HepG2 (cell line): Measurements from ENCODE around the gene SMIM20. TPM values are rescaled to one million over a fixed set of nuclear protein-coding genes. Genes with fewer than 3 reads are reported as not detected.

Source experiments
- ATAD3A ChIP-seq: sonication (generic); formaldehyde crosslinking; IDR thresholded peaks from 2 replicates; pipeline ENCODE4 v1.4.0; 2020; ENCODE audit warnings: missing genetic modification reagents
- ATF7 ChIP-seq, 2 experiments: fragments of 450-650 bp in 1 of 2; sonication (generic) in 1 of 2; formaldehyde crosslinking in 1 of 2; IDR thresholded peaks; 2 replicates each; pipeline versions ENCODE4 v1.4.0 to v1.6.1; 2016 to 2020; ENCODE audit warnings: antibody characterized with exemption in 1 of 2, mild to moderate bottlenecking in 1 of 2, missing genetic modification reagents in 1 of 2
- ATF7-NPFF ChIP-seq: sonication (generic); formaldehyde crosslinking; IDR thresholded peaks from 2 replicates; pipeline ENCODE4 v1.8.1; 2023; ENCODE audit warnings: mild to moderate bottlenecking, low read depth, missing genetic modification reagents, moderate library complexity
- BRCA1 ChIP-seq: sonication (generic); formaldehyde crosslinking; IDR thresholded peaks from 2 replicates; pipeline ENCODE4 v1.4.0; 2020; ENCODE audit warnings: missing genetic modification reagents
- ISX ChIP-seq: sonication (generic); formaldehyde crosslinking; conservative IDR thresholded peaks from 2 replicates; pipeline ENCODE4 v1.5.0; 2020; ENCODE audit warnings: missing genetic modification reagents
- JARID2 ChIP-seq: sonication (generic); formaldehyde crosslinking; IDR thresholded peaks from 2 replicates; pipeline ENCODE4 v1.8.1; 2023; ENCODE audit warnings: missing genetic modification reagents, inconsistent platforms; ENCODE audit not compliant: insufficient replicate concordance
- MED13 ChIP-seq: sonication (generic); formaldehyde crosslinking; IDR thresholded peaks from 2 replicates; pipeline ENCODE4 v1.5.0; 2020; ENCODE audit warnings: missing genetic modification reagents
- NR2F2 ChIP-seq: IDR thresholded peaks from 2 replicates; pipeline ENCODE4 v1.6.1; 2012; ENCODE audit warnings: low read depth, inconsistent platforms, borderline replicate concordance
- PCBP2 ChIP-seq: fragments of 200-400 bp; formaldehyde crosslinking; optimal IDR thresholded peaks from 2 replicates; pipeline ENCODE3; 2018; ENCODE audit warnings: low read length, low read depth; ENCODE audit not compliant: poor library complexity, severe bottlenecking
- RFX1 ChIP-seq: fragments of 450-650 bp; IDR thresholded peaks from 2 replicates; pipeline ENCODE4 v1.6.1; 2017
- RFXAP ChIP-seq: sonication (generic); formaldehyde crosslinking; IDR thresholded peaks from 2 replicates; pipeline ENCODE4 v1.4.0; 2020; ENCODE audit warnings: missing genetic modification reagents, borderline replicate concordance
- TSC22D2 ChIP-seq: sonication (generic); formaldehyde crosslinking; IDR thresholded peaks from 2 replicates; pipeline ENCODE4 v1.5.1; 2020; ENCODE audit warnings: missing genetic modification reagents, mild to moderate bottlenecking, borderline replicate concordance
- ZNF274 ChIP-seq: sonication (generic); formaldehyde crosslinking; IDR thresholded peaks from 2 replicates; pipeline ENCODE4 v1.5.1; 2020; ENCODE audit warnings: mild to moderate bottlenecking, missing genetic modification reagents
- polyA plus RNA-seq, 8 experiments: library from polyadenylated mRNA; depleted of rRNA in 3 of 8; stranded (reverse) in 7 of 8; unstranded in 1 of 8; fragments of >200 nt; fragmentation: Illumina TruSeq in 4 of 8; extraction: Trizol in 4 of 8; gene quantifications; 2 replicates each; pipeline versions ENCODE4 v1.2.1 to v1.2.3, GENCODE V29; 2011 to 2016; ENCODE audit warnings: low read depth in 4 of 8, missing spikeins in 1 of 8, mixed read lengths in 1 of 8; ENCODE audit not compliant: insufficient read depth in 1 of 8
- total RNA-seq, 5 experiments: library from RNA; depleted of rRNA; stranded (reverse); fragments of >200 nt; fragmentation: Illumina TruSeq; extraction: Trizol; gene quantifications; 2 replicates each; pipeline ENCODE4 v1.2.3, GENCODE V29; 2016; ENCODE audit warnings: low read depth in 1 of 5
- TF ChIP-seq, protein P1 (sequence below): fragments of 450-650 bp; IDR thresholded peaks from 2 replicates; pipeline ENCODE4 v1.6.1; 2017
- TF ChIP-seq, protein P2 (sequence below): sonication (generic); formaldehyde crosslinking; IDR thresholded peaks from 2 replicates; pipeline ENCODE4 v1.5.0; 2020; ENCODE audit warnings: mild to moderate bottlenecking, missing genetic modification reagents
- TF ChIP-seq, protein P3 (sequence below), 2 experiments: sonication (generic) in 1 of 2; formaldehyde crosslinking in 1 of 2; IDR thresholded peaks; 2 replicates each; pipeline versions ENCODE4 v1.4.0 to v1.6.1; 2018 to 2020; ENCODE audit warnings: missing genetic modification reagents in 2 of 2, borderline replicate concordance in 1 of 2, low read depth in 1 of 2, mild to moderate bottlenecking in 1 of 2, missing biosample characterization in 1 of 2
- TF ChIP-seq, protein P4 (sequence below): sonication (generic); formaldehyde crosslinking; IDR thresholded peaks from 2 replicates; pipeline ENCODE4 v1.4.0; 2020; ENCODE audit warnings: missing genetic modification reagents, borderline replicate concordance
- TF ChIP-seq, protein P5 (sequence below): sonication (generic); formaldehyde crosslinking; IDR thresholded peaks from 2 replicates; pipeline ENCODE4 v1.4.0; 2020; ENCODE audit warnings: missing genetic modification reagents, mild to moderate bottlenecking, borderline replicate concordance

SMIM20 gene
- total and polyA plus RNA-seq, 2 of the 13 experiments (the other 11 are each of a cell fraction or from before 2014, with no cell fraction given): 26.3 to 30.2 TPM

DNA sequence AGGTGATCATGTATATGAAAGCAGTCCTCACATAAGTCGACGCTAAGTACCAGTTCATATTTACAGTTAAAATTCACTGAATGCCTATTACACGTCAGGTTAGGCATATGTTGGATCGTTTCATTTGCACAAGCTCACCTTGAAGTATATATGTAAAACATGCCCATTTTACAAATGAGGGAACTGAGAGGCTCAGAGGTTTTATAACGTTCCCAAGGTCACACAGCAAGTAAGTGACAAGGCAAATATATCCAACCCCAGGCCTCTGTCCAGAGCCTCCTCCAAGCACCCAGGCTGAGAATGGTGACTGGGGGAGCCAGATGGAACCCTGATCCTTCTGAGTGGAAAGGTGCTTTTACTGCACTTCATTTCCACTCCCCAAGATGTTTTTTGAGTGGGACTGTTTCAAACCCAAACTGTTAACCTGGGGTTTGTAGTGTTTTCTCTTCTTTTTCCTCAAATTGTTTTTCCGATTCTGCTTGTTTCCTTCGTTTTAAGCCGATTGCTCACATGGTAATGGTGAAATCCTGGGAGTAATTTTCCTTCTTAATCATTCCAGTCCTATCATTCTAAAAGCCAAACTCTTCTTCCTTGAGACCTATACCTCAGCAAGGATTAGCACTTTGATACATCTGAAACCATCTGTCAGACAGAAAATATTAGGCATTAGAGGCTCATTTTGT lies 791 bp downstream of the SMIM20 start (continued):
- TF ChIP-seq NR2F2 (no peak), MED13 (CRISPR knock-in tag) (no peak), ATF7 (IDR thresholded peaks at IDR 0.05) (no peak), ATF7 (CRISPR knock-in tag; IDR thresholded peaks at IDR 0.05) (peak; percentile 11; the same call in 1 of the 2 replicates), RFX1 (no peak), ATAD3A (CRISPR knock-in tag) (no peak), RFXAP (no peak), TSC22D2 (no peak), ZNF274 (CRISPR knock-in tag) (no peak), PCBP2 (no peak), BRCA1 (CRISPR knock-in tag) (no peak), ATF7-NPFF (CRISPR knock-in tag) (no peak), ISX (CRISPR knock-in tag) (no peak), JARID2 (CRISPR knock-in tag) (peak; percentile 26)
- TF ChIP-seq, protein P1, sequence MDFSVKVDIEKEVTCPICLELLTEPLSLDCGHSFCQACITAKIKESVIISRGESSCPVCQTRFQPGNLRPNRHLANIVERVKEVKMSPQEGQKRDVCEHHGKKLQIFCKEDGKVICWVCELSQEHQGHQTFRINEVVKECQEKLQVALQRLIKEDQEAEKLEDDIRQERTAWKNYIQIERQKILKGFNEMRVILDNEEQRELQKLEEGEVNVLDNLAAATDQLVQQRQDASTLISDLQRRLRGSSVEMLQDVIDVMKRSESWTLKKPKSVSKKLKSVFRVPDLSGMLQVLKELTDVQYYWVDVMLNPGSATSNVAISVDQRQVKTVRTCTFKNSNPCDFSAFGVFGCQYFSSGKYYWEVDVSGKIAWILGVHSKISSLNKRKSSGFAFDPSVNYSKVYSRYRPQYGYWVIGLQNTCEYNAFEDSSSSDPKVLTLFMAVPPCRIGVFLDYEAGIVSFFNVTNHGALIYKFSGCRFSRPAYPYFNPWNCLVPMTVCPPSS: no peak
- TF ChIP-seq, protein P2, sequence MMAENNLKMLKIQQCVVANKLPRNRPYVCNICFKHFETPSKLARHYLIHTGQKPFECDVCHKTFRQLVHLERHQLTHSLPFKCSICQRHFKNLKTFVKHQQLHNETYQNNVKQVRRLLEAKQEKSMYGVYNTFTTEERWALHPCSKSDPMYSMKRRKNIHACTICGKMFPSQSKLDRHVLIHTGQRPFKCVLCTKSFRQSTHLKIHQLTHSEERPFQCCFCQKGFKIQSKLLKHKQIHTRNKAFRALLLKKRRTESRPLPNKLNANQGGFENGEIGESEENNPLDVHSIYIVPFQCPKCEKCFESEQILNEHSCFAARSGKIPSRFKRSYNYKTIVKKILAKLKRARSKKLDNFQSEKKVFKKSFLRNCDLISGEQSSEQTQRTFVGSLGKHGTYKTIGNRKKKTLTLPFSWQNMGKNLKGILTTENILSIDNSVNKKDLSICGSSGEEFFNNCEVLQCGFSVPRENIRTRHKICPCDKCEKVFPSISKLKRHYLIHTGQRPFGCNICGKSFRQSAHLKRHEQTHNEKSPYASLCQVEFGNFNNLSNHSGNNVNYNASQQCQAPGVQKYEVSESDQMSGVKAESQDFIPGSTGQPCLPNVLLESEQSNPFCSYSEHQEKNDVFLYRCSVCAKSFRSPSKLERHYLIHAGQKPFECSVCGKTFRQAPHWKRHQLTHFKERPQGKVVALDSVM (CRISPR knock-in tag): peak; percentile 50; the same call in 1 of the 2 replicates
- TF ChIP-seq, protein P3, sequence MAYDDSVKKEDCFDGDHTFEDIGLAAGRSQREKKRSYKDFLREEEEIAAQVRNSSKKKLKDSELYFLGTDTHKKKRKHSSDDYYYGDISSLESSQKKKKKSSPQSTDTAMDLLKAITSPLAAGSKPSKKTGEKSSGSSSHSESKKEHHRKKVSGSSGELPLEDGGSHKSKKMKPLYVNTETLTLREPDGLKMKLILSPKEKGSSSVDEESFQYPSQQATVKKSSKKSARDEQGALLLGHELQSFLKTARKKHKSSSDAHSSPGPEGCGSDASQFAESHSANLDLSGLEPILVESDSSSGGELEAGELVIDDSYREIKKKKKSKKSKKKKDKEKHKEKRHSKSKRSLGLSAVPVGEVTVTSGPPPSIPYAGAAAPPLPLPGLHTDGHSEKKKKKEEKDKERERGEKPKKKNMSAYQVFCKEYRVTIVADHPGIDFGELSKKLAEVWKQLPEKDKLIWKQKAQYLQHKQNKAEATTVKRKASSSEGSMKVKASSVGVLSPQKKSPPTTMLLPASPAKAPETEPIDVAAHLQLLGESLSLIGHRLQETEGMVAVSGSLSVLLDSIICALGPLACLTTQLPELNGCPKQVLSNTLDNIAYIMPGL (CRISPR knock-in tag; IDR thresholded peaks at IDR 0.05; ENCODE audit: borderline replicate concordance in 1 of 2, low read depth in 1 of 2): no peak
- TF ChIP-seq, protein P4, sequence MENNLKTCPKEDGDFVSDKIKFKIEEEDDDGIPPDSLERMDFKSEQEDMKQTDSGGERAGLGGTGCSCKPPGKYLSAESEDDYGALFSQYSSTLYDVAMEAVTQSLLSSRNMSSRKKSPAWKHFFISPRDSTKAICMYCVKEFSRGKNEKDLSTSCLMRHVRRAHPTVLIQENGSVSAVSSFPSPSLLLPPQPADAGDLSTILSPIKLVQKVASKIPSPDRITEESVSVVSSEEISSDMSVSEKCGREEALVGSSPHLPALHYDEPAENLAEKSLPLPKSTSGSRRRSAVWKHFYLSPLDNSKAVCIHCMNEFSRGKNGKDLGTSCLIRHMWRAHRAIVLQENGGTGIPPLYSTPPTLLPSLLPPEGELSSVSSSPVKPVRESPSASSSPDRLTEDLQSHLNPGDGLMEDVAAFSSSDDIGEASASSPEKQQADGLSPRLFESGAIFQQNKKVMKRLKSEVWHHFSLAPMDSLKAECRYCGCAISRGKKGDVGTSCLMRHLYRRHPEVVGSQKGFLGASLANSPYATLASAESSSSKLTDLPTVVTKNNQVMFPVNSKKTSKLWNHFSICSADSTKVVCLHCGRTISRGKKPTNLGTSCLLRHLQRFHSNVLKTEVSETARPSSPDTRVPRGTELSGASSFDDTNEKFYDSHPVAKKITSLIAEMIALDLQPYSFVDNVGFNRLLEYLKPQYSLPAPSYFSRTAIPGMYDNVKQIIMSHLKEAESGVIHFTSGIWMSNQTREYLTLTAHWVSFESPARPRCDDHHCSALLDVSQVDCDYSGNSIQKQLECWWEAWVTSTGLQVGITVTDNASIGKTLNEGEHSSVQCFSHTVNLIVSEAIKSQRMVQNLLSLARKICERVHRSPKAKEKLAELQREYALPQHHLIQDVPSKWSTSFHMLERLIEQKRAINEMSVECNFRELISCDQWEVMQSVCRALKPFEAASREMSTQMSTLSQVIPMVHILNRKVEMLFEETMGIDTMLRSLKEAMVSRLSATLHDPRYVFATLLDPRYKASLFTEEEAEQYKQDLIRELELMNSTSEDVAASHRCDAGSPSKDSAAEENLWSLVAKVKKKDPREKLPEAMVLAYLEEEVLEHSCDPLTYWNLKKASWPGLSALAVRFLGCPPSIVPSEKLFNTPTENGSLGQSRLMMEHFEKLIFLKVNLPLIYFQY (CRISPR knock-in tag): no peak
- TF ChIP-seq, protein P5, sequence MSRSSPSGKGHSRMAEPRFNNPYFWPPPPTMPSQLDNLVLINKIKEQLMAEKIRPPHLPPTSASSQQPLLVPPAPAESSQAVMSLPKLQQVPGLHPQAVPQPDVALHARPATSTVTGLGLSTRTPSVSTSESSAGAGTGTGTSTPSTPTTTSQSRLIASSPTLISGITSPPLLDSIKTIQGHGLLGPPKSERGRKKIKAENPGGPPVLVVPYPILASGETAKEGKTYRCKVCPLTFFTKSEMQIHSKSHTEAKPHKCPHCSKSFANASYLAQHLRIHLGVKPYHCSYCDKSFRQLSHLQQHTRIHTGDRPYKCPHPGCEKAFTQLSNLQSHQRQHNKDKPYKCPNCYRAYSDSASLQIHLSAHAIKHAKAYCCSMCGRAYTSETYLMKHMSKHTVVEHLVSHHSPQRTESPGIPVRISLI (CRISPR knock-in tag): no peak
